Tongue (tissue), 2 donors: ENCODE measurements around the gene CCDC127. TPM values are rescaled to one million over a fixed set of nuclear protein-coding genes. Genes with fewer than 3 reads are reported as not detected.

Source experiments
- DNase-seq: peaks from one replicate; pipeline ENCODE4 v3.0.0-alpha.2; 2015
- total RNA-seq: library from RNA; depleted of rRNA; stranded (reverse); fragments of >200 nt; gene quantifications from one replicate; pipeline ENCODE4 v1.2.3, GENCODE V29; 2014

CCDC127 gene
- total RNA-seq, 1 donor from 2014 or later, result 6.3 TPM

DNA sequence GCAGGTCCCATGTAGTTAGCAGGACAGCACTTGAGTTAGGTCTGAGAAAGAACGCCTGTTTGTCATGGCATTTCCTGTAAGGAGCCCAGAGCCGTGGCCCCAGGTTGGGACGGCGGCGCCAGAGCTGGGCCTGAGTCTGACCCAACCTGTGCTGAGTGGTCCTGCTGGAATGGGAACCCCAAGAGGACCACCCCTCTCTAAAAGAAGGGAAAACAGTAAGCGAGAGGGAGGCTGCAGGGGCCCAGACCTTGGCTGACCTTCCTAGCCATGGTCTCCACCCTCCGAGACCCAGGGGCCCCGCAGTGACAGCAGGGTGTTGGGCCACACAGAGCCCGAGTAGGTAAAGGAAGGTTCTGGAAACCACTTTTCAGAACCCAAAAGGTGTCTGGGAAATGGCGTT, 28.5 kb downstream of the CCDC127 start:
- DNase-seq, result no peak

- peak; percentile 95 for DNase-seq
Measured at GRCh38 chr5:188488-189481, 29.2 kb downstream of the CCDC127 start.

DNA sequence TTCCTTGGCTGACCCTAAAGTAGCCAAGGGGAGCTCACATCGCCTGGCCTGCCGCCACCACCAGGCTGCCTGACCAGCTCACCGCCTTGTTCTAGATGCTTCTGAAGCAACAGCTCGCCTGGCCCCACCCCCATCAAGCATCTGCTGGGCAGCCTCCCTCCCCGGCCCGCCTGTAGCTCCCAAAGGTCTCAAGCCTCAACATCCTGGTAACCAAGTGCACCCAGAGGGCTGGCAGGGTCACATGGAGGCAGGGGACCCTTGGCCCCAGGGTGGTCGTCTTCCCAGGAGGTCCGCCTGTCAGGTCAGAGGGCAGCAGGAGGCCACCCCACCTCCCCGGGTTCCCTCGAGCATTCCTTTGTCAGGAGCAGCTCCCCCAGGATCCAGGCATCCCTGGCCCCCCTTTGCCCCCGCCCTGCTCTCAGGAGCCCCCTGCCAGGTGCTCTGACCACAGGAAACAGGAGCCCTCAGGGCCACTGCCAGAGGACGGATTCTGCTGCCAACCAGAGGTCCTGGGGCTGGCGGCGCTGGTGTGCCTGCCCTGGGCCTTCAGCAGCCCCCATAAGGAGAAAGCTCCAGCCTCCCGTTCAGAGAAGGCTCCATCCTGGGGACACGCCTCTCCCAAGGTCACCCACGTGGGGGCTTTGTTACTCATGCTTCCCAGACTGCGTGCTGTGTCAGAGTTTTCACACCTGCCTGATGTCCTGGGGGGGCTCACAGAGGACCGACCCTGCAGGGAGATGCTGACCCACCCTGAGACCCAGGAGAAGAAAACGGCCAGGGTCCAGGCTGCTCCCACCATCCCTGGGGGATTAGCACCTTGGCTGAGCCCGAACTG, 30.1 kb downstream of the CCDC127 start:
- DNase-seq, result no peak

- no peak for DNase-seq
Measured at GRCh38 chr5:187042-187431, 30.9 kb downstream of the CCDC127 start.

DNA sequence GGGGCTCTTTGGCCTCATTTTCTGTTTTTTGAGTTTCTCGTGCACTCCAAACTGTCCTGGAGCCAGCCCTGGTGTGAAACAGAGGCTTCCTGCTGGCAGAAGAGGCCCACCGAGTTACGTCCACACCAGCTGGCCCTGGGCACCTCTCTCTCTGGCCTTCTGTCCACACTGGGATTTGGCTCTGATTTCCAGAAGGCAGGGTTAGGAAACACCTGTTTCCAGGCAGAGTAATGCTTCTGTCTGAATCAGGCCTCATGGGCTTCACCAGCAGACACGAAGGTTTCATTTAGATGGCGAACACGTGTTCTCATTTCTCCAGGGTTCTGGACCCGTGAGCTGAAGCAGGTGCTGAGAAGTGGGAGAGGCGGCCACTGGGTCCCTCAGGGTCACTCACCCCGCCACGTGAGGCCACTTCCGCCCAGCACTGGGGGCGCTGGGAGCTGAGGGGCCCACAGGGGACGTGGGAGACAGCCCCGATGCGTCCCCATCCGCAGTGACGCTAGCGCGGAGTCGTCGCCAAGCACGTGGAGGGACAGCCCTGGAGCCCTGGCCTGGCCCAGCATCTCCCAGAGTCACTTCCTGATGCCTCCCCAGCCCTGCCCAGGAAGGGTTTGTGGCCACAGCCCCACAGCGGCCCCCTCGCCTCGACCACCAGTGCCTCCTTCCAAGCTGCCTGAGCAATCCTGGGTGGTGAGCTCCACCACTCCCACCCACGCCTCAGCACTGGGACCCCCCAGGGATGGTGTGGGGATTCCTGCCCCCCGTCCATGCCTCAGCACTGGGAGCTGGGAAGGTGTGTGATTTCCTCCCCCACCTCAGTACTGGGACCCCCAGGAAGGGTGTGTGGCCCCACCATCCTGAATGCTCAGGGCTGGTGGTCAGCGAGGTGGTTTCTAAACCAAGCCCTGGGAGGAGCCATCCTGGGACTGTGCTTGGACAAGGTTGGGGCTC, 31.6 kb downstream of the CCDC127 start:
- peak; percentile 28 for DNase-seq

DNA sequence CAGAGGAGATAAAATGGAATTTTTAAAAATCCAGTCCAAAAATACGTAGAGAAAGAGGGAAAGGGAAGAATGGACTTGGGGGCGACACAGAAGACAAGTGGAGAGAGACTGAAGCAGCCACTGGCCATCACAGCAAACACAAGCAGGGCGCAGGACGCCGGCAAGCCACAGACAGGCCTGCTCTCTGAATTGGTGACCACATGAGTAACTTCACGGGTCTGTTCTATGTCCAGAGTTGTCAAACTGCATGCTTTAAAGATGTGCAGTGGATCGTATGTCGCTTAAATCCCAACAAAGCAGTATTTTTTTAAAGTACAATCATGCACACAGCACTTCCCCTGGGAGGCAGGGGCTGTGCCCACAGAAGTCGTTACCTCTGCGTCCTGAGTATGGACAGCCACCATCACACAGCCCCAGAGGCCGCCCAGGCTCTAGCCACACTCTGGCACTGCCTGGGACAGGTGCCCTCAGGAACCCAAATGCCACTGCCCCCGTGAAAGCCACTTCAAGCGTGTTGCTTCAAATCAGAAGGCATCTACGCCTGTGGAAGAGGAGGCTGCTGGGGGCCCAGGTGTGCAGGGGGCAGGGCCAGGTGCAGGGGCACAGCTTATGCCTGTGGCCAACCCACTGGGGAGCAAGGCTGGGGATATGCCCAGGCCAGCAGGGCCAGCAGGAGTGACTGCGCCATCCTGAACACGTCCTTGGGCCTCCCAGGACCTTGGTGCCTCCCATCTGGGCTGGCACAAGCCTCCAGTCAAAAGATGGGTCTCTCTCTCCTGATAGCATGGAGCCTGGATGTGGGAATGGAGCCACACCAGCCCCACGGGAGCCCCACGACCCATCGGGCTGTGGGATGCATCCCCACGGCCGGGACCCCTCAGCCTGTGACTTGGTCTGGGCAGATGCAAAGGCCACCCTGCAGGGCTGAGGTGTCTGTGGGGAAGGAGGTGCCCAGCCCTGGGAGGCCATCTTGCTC, 32.6 kb downstream of the CCDC127 start:
- DNase-seq, result no peak

GRCh38 chr5:184471-184870, 33.5 kb downstream of the CCDC127 start:
- no peak for DNase-seq

- DNase-seq, result no peak
Measured at GRCh38 chr5:182126-182525, 35.8 kb downstream of the CCDC127 start.

DNA sequence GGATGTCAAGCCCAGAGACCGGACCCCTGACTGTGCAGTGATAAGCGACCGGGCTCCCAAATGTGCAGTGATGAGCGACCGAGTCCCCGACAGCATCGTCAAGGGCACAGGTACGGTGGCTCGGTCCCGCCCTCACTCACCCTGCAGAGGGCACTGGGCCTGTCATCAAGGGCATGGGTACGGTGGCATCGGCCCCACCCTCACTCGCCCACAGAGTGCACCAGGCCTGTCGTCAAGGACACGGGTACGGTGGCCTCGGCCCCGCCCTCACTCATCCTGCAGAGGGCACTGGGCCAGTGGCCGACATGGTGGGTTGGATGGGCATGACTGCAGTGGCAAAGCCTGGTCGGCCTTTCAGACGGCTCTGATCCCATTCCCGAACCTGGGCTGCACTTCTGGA, 36.4 kb downstream of the CCDC127 start:
- DNase-seq, result no peak

DNA sequence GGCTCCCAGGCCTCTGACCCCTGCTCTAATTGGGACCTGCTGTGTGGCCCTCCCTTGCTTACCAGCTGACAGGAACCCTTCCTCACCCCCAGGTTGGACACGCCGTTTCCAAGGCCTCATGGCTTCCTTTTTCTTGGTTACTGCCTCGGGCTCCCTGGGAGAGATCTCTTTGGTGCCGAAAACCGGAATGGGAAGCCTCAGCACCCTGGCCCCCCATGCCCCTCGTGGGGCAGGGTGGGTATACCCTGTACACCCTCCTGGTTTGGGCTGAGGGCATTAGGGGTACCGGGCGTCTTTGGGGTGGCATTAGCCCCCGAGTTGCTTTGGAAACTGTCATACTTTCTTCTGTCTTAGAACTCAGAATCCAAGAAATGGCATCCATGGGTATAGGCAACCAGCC, 36.8 kb downstream of the CCDC127 start:
- no peak for DNase-seq

DNA sequence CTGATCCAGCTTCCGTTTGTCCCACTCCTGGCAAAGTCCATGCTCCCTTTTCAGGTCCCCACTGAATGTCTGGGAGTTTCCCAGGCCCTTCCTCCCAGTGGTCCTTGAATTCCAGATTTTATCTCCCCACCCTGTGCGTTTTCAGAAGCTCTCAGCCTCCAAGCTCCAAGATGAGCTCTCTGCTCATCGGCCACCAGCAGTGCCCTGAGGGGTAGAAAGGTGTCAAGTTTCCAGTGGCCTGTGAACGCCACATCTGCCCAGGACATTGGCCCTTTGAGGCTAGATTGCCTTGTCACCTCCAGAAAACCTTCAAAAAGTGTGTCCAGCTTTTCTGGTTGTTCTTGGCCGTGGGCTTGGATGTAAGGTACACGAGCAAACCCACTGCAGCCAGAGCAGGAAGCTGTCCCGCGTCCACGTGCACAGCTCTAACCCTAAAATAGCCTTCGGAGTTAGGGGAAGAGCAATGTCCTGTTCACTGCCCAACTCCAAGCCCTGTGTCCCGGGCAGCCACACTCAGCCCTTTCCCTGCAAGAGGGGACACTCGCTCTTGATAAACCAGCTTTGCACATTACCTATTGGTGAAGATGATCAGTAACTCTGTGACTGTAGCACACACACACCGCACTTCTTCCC, 37.6 kb downstream of the CCDC127 start:
- no peak for DNase-seq

- no peak for DNase-seq
Measured at GRCh38 chr5:179401-179800, 38.6 kb downstream of the CCDC127 start.

DNA sequence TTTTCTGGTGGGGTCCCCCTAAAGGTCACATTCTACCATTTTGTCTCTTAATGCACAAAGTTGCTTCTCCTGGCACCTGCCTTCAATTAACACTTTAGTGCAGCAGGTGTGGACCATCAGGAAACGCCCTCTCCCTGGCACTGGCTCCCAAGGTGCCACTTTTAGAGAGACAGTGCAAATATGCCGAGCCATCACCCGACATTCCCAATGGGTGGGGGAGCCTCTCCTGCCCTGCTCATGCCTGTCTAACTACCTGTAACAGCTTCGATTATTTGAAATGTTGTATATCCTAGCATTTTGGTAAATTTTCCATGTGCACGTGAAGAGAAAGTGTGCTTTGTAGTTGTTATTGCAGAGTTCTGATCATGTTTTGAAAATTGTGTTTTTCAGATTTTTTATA, 39.8 kb downstream of the CCDC127 start:
- no peak for DNase-seq

- no peak for DNase-seq
Measured at GRCh38 chr5:176296-176823, 41.6 kb downstream of the CCDC127 start.

GRCh38 chr5:174876-175465, 43.0 kb downstream of the CCDC127 start:
- no peak for DNase-seq

DNA sequence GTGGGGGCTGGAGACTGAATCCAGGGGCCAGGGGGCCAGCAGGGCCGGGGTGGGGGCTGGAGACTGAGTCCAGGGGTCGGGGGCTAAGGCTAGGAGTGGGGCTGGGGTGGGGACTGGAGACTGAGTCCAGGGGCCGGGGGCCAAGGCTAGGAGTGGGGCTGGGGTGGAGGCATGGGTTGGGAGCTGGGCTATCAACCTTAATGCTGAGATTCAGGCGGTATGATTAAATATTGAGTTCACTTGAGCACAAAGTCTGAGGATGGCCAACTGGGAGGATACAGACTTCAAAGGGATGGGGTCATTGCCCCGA, 43.7 kb downstream of the CCDC127 start:
- no peak for DNase-seq

DNA sequence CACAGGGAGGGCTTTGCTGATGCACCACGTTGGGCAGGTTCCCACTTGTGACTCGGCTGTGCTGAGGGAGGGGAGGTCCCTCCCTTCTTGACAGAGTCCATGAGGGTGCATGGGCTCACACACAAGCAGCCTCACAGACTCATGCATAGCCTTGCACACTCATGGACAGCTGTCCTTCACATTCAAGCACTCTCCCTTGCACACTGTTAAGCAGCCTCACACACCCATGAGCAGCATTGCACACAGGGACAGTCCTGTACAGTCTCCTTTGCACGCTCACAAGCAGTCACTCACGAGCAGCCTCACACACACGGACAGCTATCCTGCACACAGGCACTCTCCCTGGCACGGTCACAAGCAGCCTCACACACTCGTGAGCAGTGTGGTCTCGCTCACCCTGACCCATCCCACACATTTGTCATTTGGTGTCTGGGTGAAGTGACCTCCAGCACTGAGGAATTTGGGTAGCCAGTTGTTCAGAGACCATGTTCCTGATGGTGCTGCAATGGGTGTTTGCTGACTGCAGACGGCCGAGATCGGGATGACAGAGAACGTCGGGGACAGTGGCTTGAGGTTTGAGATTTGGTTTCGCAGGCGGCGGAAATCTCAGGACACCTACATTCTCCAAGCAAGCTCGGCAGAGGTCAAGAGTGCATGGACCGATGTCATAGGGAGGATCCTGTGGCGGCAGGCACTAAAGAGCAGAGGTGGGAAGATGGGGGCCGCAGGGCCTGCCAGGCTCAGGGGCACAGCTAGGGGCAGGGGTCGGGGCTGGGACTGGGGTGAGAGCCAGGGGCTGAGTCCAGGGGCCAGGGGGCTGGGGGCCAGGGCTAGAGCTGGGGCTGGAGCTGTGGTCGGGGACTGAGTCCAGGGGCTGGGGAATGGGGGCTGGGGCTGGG, 44.3 kb downstream of the CCDC127 start:
- DNase-seq, result no peak

DNA sequence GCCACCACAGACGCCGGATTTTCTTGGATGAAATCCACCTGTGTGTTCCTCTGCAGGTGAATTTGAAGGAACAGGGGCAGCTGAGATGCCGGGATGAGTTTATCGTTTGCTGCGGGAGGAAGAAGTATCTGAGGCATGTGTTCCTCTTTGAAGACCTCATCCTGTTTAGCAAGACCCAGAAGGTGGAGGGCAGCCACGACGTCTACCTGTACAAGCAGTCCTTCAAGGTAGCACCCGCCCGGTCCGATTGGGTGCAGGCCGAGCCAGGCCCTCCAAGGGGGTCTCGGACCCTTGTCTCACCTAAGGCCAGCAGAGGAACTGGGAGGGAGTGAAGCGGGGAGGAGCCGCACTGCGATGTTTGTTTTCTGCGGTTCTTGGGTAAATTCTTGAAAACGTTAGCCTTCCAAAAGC, 45.1 kb downstream of the CCDC127 start:
- DNase-seq, result no peak

- no peak for DNase-seq
Measured at GRCh38 chr5:172421-172820, 45.5 kb downstream of the CCDC127 start.
